ENCODE measurements around the gene ING1.
"Not testable (repeated sequence)": the region's sequence is repeated elsewhere in the genome, so short reads cannot be mapped to it uniquely, and the experiment has no call there.

The ING1 gene

DNA sequence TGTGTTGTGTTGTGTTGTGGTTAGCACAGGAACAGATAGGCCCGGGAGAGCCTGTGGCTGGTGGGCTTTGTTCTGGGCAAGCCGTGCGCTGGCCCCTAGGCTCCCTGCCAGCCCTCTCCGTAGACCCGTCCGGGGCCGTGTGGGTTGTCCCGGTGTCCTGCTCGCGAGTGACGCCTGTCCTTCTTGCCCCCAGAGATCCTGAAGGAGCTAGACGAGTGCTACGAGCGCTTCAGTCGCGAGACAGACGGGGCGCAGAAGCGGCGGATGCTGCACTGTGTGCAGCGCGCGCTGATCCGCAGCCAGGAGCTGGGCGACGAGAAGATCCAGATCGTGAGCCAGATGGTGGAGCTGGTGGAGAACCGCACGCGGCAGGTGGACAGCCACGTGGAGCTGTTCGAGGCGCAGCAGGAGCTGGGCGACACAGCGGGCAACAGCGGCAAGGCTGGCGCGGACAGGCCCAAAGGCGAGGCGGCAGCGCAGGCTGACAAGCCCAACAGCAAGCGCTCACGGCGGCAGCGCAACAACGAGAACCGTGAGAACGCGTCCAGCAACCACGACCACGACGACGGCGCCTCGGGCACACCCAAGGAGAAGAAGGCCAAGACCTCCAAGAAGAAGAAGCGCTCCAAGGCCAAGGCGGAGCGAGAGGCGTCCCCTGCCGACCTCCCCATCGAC lies 5.7 kb downstream of the ING1 start:
- DNase-seq, result no peak

DNA sequence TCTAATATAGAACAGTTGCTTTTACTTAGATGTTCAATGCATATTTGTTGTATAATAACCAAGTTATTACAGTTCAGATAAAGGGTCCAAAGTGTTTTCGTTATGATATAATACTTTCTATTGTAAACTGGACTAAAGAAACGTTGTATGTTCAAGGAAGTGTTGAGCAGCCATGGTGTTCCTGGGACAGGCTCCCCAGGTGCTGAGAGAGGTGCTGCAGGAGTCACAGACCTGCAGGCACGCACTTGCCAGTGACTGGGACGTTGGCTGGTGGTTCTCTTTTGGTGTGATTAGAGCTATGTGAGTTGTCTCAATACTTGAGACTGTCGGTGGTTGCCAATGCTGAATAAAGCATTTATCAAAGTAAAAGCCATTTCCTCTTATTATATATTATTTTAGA lies 9.5 kb downstream of the ING1 start:
- DNase-seq, result no peak

DNA sequence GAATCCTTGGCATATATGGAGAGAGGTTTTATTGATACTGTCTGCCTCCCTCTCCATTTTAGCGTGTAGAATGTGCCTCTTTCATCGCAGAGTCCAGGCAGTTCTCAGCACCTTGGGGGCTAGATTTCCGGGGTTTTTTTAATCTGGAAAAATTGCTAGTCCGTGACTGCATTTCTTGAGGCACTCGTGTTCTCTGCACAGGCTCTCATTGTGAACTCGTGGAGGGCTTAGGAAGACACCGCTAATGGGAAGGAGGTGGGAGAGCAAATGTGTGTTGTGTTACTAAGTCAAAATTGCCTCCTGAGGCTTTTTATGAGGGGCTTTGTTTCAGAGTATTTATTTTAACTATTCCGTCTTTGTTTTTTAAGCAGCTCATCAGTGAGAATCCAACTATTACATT lies 10.1 kb downstream of the ING1 start:
- no peak for DNase-seq

DNA sequence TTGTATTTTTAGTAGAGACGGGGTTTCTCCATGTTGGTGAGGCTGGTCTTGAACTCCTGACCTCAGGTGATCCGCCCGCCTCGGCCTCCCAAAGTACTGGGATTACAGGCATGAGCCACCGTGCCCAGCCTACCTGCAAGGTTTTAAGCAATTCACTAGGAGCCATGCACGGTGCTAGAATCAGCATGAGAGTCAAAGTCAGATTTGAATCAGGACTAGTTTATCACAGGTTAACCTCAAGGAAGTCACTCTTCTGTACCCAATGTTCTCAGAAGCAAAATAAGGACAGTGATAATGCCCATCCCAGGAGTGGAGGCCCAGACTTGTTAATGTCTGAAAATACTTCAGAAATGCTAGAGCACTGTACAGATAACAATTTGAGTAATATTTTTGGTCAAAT lies 12.7 kb downstream of the ING1 start:
- not testable (repeated sequence) for DNase-seq

DNA sequence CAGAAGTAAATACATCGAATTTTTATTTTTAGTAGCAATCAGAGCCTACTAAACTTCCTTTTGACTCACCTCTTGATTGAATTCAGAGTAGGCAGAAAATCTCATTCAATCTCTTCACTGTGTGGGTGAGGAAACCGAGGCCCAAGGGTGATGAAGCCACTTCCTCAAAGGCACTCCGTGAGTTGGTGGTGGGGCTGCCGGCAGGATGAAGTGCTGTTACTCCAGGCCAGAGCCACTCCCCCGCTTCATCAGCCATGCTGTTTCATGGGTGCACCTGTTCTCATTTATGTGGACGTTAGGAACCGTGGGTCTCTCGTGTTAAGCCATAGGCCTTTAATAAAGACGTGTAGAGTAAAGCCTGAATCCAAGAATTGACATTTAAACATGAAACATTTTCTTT lies 13.2 kb downstream of the ING1 start:
- DNase-seq, result peak; percentile 75 to 79

DNA sequence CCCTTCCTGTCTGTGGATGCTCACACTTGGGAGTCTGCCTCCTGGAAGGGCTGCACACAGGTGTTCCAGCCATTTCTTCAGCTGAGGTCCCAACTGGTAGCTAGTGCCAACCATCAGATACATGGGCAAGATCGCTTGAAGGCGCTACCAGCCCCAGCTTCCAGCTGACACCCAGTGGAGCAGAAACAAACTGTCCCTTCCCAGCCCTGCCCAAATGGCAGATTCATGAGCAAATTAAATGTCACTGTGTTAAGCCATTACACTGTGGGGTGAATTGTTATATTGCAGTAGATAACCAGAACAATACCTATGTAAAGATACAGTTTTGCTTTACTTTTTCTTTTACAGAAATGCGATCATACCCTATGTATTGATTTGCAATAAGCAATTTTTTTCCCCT lies 17.6 kb downstream of the ING1 start:
- no peak for DNase-seq

DNA sequence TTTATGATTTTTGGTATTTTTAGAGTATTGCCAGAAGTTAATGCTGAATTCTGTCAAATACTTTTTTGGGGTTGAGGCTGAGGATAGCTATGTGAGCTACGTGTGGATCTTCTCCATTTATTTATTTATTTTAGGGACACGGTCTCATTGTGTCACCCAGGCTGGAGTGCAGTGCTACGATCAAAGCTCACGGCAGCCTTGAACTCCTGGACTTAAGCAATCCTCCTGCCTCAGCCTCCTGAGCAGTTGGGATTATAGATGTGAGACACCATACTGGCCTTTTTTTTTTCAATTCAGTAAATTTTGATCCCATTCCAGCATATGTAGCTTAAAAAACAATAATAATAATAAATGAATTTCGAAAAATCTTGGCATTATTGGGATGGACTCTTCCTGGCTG lies 21.1 kb downstream of the ING1 start:
- DNase-seq, result no peak

DNA sequence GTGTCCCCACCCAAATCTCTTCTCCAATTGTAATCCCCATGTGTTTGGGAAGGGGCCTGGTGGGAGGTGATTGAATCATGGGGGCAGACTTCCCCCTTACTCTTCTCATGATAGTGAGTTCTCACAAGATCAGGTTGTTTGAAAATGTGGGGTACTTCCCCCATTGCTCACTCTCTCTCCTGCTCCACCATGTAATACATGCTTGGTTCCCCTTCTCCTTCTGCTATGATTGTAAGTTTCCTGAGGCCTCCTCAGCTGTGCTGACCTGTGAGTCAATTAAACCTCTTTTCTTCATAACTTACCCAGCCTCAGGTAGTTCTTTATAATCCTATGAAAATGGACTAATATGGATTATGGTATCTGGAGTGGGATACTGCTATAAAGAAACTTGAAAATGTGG lies 24.1 kb downstream of the ING1 start:
- no peak for DNase-seq

DNA sequence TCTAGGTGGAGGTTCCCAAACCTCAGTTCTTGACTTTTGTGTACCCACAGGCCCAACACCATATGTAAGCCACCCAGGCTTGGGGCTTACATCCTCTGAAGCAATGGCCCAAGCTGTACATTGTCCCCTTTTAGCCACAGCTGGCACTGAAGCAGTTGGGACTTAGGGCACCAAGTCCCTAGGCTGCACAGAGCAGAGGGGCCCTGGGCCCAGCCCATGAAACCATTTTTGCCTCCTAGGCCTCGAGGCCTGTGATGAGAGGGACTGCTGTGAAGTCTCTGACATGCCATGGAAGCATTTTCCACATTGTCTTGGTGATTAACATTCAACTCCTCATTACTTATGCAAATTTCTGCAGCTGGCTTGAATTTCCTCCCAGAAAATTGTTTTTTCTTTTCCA lies 30.2 kb downstream of the ING1 start:
- DNase-seq, result no peak

DNA sequence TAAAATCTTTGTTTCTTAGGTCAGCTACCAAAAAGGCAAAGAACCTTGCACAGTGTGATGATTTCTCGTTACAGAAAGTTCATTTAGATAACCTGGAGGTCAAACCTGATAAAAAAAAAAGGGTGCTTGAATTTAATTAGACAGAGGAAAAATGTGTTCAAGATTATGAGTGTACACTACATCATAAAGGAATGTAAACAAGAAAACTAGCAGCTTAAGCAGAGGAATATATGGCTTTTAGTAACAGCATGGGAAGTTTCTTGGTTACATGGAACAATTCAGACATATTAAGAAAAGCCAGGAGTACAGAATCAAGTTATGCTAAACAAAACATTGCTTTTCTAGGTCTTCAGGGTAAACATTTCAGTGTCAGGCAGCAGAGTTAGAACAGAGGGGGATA lies 32.9 kb downstream of the ING1 start:
- no peak for DNase-seq

DNA sequence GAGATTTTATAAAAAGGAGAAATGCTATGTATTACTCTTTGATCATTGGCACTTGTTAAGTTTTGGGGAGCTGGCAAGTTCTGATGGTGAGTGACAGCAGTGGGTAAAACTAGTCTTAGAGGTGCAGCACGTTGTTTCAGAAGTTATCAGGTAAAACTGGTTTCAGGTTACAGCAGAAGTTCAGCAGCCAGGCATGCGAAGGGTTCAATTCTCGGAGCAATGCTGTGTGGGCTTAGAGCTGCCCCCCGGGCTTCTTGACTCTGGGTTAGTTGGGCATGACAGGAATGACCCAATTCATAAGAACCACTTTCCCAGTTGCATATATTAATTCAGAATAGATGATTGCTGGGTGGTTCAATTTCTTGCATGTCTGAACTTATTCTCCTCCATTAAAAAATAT lies 34.8 kb downstream of the ING1 start:
- no peak for DNase-seq

DNA sequence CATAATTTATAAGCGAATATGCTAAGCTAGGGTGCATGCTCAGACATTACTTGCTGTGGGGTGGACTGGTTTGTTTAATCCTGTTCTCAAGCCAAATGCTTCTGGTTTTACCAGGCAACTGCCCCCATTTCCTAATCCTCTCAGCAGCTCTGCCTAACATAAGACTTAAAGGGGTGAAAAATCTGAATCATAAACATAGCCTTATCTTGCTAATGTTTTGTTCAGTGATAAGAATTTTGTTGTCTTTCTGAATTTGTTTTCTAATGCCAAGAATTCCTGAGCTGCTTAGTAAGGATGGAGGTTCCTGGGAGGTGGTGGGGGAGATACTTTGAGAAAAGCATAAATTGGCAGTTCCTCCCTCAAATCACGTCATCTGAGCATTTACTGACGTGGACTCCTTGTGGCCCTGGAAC lies 42.7 kb downstream of the ING1 start:
- no peak for DNase-seq

DNA sequence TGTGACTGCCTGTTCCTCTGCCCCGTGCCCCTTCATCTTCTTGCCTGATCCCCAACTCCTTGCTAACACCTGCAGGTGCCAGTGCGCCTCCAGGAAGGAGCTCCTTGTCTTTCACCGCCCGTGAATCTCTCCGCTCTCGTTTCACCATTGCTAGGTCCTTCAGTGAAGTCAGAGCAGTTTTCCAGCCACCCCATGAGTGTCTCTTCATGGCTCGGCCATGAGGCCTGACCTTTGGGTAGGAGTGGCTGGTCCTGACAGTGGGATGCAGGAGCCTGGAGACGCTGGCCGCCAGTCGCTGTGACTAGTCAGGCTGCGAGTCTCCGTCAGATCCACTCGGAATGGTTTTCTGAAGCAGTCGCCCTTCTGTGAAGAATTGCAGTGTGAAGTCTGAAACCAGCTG lies 43.8 kb downstream of the ING1 start:
- DNase-seq, result no peak

DNA sequence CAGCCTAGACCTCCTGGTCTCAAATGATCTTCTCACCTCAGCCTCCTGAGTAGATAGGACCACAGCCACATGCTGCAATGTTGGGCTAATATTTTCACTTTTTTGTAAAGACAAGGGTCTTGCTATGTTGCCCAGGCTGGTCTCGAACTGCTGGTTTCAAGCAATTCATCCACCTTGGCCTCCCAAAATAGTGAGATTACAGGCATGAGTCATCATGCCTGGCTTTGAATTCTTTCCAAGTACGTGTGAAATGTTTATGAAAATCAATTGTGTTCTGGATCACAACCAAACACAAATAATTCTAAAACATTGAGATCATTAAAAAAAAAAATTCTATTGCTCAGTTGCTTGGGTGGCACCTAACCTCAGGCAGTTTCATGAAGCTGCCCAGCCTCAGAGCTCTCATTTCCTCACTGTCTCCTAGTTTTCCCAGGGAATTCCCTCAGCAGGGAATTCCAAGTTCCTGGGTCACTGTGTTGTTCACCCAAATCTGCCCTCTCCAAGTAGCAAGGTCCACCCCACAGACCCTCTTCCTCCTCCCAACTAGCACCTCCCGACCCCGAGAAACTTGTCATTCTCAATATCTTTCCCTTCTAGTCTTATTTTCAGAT lies 44.8 kb downstream of the ING1 start:
- no peak for DNase-seq

DNA sequence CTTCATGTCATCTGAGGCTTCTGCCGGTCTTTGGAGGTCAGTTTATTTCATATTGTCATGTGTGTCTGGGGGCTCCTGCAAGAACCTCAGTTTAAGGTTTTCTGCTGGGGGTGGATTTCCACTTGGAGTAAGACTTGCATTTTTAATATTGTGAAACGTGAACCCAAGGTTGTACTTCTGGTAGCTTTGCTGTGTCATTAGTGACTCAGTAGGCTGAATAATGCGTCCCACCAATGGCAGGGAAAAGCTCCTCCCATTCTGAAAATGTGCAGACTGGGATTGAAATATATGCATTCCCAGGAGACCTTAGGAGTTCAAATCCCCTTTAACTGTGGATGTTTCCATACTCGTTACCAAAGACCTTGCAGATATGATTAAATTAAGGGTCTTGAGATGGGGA lies 46.2 kb downstream of the ING1 start:
- DNase-seq, result no peak

DNA sequence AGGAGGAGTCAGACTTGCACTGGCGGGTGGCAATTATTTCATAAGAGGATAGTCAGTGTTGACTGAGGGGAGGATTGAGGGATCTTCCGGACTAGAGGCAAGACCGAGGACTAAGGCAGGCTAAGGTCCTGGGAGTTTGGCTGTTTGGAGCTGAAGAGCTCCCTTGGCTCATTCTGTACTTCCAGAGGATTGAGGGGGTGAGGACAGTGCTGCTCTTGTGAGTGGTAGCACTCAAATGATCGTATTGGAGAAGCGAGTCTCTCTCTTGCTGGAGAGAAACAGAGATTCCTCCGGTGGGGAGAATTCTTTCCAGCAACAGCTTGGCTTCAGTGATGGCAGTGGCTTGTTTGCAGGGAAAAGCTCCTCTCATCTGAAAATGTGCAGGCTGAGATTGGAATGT lies 47.1 kb downstream of the ING1 start:
- DNase-seq, result no peak

DNA sequence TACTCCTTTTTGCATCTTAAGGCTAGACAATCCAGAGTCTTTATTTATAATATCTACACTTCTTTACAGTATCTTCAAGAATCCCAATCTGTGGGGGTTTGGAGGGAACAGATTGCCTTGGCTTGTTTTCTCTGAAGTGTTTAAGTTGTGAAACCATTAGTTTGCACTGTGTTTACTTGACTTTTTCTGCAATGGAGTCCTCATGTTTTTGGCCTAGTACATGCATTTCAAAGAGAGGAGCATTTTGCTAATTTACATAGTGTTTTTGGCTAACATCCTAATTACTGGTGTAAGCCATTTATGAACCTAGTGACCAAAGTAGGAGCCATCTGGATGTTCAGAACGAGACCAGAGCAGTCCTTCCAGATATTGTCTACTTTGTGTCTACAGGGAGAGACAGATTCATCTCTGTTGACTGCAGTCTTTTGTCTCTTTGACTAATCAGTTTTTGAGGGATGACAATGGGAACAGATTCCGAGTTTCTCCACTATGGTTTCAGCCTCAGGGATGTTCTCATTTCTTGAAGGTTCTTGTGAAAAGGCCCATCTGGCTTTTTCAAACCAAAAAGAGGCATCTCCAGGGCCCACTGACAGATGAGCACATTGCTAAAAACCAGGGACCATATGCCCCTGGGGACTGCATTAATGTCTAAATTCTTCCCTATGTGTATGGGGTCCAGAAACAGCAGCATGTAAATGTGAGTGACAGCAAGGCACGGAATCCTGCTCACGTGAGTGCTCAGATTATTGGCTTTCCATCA lies 53.4 kb downstream of the ING1 start:
- no peak for DNase-seq

DNA sequence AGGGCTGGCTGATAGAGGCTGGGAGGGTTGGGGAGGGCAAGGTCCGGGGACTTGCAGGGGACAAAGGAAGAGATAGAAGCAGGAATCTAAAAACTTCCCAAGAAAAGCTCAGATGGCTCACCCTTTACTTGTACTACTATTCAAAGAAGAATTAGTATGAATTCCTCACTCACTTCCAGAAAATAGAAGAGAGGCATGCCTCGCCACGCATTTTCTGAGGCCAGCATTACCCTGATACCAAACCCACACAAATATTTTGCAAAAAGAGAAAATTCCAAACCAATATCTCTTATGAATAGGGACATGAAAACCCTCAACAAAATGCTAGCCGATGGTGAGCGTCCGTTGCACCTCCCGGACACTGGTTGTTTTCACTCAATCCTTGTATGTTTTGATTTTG lies 54.0 kb downstream of the ING1 start:
- DNase-seq, result no peak

DNA sequence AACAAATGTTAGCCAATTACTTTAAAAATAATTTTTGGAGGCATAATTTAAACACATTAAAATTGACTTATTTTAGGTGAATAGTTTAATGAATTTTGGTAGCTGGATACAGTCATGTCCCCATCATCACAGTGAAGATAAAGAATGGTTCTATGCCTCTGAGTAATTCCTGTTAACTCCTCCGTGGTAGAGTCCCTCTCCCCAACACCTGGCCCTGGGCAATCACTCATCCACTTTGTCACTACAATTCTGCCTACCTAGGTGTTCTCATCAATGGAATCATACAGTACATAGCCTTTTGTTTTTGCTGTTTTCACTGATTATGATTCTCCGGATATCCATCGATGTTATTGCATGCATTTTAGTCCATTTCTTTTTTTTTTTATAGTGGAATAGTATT lies 55.6 kb downstream of the ING1 start:
- DNase-seq, result no peak

DNA sequence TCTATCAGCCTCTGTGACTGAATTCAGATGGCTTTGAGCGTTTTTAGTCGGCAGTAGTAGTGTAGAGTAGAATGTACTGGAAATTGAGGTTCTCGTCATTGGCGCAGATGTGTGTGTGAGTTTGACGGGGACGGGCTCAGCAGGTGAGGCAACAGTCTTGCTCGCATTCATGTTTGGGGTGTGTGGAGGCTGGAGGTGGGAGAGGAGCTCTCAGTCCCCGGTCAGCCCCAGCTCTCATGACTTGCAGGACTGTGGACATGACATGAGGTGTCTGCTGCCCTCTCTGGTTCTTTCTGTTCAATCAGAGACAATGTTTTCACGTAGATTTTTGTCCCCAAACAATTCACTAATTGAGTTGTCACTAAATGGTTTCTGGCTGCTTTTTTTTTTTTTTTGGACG lies 57.2 kb downstream of the ING1 start:
- no peak for DNase-seq

DNA sequence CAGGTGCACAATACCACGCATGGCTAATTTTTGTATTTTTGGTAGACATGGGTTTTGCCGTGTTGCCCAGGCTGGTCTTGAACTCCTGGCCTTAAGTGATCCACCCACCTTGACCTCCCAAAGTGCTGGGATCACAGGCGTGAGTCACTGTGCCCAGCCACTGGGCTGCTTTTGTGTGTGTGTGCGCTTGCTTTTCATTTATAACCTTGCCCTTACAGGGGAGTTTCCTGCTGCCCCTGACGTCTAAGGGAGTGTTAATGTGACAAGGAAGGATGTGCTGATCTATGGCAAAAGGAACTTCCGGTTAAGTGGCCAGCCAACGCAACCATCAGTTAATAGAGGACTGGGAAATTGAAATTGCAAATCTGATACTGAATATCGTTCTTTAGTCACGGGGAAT lies 57.7 kb downstream of the ING1 start:
- no peak for DNase-seq

DNA sequence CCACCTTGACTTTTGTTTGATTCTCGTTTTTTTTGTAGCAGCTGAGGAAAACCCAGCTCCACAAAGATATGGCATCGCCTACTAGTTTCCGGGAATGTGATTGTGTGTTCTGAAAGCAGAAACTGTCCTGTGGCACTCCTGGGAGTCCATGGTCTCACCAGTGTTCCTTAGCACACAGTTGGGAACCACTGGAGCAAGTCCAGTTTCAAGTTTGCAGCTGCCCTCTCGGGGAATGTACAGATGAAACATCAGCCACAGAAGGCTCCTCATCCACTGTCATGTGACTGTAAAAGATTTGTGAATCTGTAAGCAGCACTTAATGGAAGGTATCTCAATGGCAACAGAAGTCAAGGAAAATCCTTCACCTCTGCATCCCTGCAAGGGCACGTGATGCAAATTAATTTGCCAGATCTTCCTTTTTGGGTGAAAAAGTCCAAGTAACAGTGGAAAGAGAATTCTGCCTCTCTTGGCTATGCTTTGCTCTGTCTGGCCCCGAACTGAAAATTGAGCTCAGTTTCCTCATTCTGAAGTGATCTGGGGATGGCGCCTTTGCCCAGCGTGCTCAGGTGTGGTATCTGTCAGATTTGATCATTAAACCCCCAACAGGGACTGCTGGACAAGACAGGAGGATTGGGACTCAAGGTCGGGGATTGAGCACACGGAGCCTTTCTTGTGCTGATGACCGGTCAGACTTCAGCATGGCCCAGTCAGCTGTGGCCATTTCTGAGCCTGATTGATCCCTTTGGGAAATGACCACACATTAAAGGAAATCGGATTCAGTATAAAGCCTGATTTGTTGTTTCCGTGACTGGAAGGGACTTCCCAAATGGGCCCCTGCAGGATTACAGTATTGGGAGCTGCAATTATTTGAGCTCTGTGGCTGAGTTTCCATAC lies 58.8 kb downstream of the ING1 start:
- DNase-seq, result no peak
